Measurements from ENCODE around the gene ANKRD12.

Gene ANKRD12

DNA sequence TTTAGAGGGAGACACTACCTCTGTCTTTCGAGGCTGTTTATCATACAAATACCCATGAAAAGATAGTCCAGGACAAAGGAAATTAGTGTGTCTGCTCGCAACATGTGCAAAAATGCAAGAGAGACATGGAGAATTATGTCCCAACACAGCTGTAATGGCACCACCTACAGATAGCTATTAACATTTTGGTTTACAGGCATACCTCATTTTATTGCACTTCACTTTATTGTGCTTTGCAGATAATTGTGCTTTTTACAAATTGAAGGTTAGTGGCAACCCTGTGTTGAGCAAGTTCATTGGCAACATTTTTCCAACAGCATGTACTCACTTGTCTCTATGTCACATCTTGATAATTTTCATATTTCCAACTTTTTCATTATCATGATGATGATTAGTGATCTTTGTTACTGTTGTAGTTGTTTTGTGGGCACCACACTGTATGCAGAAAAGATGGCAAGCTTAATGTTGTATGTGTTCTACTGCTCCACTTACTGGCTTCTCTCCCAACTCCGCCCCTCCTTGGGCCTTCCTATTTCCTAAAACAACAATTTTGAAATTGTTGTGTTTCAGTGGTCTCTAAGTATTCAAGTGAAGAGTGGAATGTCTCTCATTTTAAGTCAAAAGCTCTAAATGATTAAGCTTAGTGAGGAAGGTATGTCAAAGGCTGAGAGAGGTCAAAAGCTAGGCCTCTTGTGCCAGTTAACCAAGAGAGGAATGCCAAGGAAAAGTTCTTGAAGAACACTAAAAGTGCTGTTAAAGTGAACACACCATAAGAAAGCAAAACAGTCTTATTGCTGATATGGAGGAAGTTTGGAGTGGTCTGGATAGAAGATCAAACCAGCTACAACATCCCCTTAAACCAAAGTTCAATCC lies 52.0 kb downstream of the ANKRD12 start:
- no peak for DNase-seq

GRCh38 chr18:9189491-9189890 lies 52.9 kb downstream of the ANKRD12 start:
- DNase-seq, result no peak

DNA sequence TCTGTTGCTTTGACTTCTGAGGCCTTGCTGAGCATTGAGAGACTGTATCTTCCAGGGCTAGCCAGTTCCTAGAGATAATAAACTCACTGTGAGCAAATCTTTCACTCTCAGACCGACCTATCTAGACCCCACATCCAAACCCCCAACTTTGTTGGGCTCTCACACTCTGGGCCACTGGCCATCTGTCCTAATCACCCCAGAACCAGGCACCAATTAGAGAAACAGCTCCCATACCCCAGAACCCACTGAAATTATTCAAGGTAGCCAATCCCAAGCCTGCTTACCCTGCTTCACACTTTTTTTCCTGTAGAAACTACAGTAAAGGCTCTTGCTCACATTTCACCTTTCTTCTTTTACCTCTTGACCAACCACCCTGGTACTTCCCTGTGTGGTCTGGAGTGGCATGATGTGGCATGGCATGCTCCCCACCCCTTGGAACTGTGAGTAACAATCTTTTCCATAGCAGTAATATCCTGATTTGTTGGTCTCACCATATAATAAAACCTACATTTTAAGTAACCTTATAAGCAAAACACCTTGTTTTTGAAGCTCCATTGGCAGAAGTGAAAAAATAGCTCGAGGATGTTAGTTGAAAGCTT lies 55.2 kb downstream of the ANKRD12 start:
- no peak for DNase-seq

GRCh38 chr18:9193031-9193430 lies 56.5 kb downstream of the ANKRD12 start:
- no peak for DNase-seq

- DNase-seq, result no peak
Measured at GRCh38 chr18:9196568-9196967, 60.0 kb downstream of the ANKRD12 start.

GRCh38 chr18:9199681-9200080 lies 63.1 kb downstream of the ANKRD12 start:
- no peak for DNase-seq

DNA sequence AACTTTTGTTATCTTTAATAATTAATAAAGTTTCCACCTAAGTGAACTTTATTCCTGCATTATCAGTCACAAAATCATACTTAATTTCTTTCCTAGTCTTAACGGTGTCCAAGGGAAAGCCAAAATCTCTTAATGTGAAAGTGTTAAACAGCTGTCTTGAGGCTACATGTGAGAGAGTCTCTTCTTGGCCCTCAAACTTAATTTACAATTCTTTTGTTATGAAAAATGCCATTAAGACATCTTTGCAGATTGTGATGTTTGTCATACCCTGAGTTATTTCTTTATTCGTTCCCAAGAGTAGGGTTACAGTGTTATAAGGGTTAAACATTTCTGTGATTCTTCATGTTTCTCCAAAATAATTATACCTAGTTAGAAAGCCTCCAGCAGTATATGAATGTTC lies 64.6 kb downstream of the ANKRD12 start:
- no peak for DNase-seq

DNA sequence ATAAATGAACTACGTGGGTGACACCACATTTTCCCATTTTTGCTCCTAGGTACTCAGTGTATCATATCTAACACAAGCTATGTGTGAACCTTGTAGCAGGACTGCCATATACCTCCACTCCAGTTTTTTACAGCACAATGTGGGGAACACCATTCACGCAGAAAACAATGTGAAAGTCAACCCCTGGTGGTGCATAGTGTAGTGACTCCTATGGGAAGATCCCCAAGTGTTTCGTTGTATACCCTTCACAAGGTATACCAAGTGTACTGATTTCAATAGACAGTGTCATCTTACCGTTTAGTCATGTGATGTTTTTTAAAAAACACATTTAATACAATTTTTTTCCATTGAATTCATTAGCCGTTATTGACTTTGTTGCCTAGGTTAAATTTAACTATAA lies 68.1 kb downstream of the ANKRD12 start:
- no peak for DNase-seq

DNA sequence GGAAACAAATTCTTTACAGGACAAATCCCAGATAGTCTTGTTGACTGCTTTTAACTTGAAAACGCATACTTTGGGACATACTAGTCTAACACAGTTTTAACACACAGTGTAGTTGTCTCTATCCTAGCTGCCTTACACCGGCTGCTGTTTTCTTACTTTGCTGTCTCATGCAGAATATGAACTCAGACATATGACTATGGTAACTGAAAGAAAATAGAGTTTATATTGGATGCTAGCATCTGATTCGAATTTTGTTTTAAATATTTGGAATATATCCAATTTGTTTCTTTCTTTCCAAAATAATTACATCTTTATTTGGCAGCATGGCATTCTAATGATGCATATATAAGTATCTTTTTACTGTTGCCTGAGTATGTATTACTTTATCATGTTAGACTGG lies 69.8 kb downstream of the ANKRD12 start:
- no peak for DNase-seq

- DNase-seq, result no peak
Measured at GRCh38 chr18:9209279-9209678, 72.7 kb downstream of the ANKRD12 start.

DNA sequence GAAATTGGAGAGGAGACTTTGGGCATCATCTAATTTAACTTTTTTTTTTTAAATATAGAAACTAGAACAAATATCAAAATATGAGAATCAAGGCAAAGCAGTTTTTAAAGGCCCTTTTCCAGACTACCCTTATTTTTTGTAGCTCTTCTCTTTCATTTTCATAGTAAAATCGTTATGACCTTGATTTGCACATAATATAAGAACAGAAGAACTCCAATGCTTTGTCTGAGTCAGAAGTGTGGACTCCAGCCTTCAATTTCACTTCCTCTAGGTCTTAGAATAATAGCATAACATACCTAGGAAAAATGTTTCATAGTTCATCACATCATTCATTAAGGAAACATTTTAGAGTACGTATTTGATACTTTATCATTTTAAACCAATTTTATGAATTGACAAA lies 74.4 kb downstream of the ANKRD12 start:
- no peak for DNase-seq

GRCh38 chr18:9211955-9212354 lies 75.4 kb downstream of the ANKRD12 start:
- peak; percentile 18 for DNase-seq

- DNase-seq, result no peak
Measured at GRCh38 chr18:9215221-9215933, 78.8 kb downstream of the ANKRD12 start.

- no peak for DNase-seq
Measured at GRCh38 chr18:9216459-9216858, 79.9 kb downstream of the ANKRD12 start.

DNA sequence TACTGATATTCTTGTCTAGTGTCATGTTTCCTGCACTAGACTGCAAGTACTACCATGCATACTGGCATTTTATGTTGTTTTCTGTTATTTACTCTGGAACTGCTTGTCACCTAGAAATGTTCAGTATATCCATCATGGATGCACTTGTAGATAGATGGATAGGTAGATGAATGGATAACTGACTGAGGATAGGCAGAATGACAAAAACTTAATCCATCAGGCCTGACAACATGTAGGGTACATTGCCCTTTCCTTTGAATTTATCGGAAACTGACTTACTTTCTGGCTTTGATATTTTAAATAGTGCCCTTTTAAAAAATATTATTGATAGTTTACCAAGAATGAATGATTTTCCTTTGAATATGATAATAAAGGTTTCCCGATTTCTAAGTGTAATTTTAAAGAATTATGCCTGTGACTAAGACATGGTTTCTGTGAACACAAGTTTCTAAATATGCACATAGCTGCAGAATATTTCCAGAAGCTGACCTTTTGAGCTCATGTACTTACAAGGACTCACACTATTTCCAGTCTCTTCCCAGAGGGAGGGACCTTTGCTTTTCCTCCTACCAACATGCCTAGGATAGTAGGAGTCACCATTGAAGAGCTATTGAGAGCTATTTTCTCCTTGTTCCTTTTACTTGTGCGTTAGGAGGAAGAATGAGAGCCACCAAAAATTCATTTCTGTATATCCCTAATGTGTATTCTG lies 81.3 kb downstream of the ANKRD12 start:
- DNase-seq, result no peak

DNA sequence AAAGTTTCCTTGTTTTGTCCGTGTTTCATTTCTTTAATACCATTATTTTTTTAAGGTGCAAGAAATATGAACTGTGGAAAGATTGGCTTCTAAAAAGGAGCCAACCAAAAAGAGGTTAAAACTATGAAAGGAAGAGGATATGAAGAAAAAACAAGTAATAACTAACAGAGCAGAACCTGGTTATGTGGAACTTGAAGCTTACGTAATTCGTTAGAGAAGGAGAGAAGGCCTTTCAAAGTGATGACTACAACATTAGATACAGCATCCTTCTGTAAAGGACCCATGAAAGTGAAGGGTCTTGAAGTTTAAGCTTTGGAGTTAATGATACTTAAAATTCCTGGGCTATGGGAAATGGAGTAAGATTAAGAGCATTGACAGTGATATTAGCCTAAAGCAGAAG lies 84.5 kb downstream of the ANKRD12 start:
- peak; percentile 66 for DNase-seq

- DNase-seq, result no peak
Measured at GRCh38 chr18:9221661-9222060, 85.1 kb downstream of the ANKRD12 start.

DNA sequence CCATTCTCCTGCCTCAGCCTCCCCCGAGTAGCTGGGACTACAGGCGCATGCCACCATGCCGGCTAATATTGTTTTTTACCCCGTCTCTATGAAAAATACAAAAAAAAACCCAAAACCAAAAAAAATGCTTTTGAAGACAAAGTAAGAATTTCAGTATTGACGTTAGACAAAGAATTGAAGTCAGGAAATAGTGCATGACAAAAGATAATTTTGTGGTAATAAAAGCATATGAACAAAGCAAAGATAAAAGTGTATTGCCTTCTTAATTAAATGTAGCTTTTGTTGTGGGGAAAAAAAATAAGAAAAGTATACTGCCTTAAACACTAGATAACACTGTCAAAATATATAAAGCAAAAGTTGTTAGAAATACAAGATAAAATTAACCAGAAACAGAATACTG lies 86.8 kb downstream of the ANKRD12 start:
- no peak for DNase-seq

DNA sequence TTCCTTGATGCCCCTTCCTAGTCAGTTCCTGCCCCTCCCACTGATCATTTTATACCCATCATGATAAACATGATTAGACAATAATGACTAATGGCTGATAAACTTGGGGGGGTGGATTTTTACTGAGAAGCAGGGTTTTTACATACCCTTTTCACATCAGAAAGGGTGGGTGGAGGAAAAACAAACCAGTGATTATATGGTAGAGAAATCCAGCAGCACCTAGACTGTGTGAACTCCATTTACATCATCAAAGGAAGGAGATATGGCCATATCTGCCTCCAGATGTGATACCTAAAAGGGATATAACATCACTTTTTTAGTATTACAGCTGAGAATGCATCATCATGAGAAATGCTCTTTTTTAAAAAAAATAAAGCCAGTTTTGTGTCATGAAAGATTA lies 89.9 kb downstream of the ANKRD12 start:
- no peak for DNase-seq

DNA sequence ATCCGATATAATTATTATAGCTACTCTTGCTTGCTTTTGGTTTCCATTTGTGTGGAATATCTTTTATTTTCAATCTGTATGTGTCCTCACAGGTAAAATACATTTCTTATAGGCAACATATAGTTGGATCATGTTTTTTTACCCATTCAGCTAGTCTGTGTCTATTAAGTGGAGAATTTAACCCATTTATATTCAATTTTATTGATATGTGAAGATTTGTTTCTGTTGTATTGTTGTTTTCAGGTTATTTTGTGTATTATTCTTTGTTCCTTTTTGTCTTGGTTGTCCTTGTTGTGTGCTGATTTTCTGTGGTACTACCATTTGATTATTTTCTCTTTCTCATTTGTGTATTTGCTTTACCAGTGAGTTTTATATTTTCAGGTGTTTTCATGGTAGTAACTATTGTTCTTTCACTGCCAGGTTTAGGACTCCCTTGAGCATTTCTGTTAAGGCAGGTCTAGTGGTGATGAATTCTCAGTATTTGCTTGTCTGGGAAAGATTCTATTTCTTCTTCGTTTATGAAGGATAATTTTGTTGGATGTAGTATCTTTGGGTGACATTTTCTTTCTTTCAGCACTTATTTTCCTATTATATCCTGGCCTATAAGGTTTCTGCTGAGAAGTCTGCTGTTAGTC lies 95.4 kb downstream of the ANKRD12 start:
- DNase-seq, result no peak

DNA sequence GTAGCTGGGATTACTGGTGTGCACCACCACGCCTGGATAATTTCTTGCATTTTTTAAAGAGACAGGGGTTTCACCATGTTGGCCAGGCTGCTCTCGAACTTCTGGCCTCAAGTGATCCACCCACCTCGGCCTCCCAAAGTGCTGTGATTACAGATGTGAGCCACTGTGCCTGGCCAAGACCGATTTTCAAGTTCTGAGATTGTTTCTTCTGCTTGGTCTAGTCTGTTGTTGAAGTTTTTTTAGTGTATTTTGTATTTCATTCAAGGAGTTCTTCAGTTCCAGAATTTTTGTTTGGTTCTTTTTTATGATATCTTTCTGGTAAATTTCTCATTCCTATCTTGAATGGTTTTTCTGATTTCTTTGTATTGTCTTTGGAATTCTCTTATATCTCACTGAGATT lies 96.4 kb downstream of the ANKRD12 start:
- no peak for DNase-seq

GRCh38 chr18:9233771-9234440 lies 97.3 kb downstream of the ANKRD12 start:
- no peak for DNase-seq
